NCI-H146 (cell line): ENCODE results near the gene LEPROT.

ENCODE experiments used
- DNase-seq: peaks from one replicate; lab custom pipeline; 2025; lab: John Stamatoyannopoulos, UW

The LEPROT gene

DNA sequence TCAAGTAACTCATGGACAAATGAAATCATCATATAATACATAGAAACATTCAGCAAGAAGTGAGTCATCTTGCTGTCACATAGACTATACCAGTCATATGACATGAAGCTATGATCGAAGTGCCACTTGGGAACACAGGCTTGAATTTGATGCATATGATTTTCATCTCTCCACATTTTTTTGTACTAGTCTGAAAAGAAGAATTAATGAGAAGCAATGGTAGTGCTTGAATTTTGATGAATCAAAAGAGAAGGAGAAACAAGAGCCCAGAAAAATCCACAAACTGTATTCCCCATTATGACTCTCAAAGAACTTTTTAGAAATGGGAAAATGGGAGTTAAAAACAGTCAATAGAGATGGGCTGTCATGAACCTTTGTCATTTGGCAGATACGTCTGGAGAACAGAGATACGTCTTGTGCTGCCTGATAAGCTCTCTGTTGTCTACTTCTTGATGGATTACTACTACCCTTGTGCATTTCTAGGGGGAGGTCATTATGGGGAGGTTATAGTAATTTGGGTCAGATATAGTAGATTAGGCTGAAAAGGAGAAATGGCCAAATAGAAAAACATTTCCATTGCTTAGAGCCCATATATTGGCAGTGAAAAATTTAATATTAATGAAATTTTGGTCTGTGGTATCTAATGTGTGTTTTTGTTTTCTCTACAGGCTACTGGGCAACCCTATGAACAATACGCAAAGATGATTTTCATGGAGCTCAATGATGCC is 8.0 kb upstream of the LEPROT start:
- DNase-seq: no peak

- no peak for DNase-seq
Observed at GRCh38 chr1:65412984-65413375, 7.5 kb upstream of the LEPROT start.

- DNase-seq: no peak
Observed at GRCh38 chr1:65414538-65414937, 5.9 kb upstream of the LEPROT start.

DNA sequence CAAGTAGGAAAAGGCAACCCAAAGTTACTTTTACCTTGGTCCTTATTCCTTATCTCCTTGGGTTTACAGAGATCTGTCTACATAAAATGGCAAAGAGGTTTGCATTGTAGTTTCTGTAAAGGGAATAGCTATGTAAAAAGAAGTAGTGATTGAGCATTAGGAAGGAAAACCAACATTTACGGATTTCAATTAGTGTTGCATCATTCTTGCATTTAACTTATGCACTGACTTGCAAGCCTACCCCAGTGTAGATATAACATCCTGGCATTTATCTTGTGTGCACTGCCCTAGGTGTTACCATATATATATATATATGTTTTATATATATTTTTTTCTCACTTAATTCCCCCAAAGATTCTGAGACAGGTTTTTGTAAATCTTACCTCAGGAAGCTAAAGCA is 3.7 kb upstream of the LEPROT start:
- DNase-seq: no peak

DNA sequence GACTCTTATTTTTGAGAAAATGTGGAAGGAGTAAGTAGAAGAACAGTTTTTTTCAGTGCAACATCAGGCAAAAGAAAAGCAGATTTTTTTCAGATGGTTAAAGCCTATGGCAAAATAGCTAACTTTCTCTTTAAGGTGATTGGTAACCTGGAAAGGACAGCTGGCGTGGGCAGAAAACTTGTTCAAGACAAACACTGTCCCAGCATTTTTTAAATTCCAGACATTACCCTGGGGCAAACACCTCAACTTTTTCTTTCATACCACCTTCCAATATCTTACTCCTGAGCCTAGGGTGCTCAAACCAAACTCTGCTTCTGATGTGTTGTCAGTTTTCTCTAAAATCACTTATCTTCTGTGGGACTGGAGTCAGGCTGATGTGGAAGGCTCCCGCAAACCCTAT is 2.7 kb upstream of the LEPROT start:
- DNase-seq: no peak

DNA sequence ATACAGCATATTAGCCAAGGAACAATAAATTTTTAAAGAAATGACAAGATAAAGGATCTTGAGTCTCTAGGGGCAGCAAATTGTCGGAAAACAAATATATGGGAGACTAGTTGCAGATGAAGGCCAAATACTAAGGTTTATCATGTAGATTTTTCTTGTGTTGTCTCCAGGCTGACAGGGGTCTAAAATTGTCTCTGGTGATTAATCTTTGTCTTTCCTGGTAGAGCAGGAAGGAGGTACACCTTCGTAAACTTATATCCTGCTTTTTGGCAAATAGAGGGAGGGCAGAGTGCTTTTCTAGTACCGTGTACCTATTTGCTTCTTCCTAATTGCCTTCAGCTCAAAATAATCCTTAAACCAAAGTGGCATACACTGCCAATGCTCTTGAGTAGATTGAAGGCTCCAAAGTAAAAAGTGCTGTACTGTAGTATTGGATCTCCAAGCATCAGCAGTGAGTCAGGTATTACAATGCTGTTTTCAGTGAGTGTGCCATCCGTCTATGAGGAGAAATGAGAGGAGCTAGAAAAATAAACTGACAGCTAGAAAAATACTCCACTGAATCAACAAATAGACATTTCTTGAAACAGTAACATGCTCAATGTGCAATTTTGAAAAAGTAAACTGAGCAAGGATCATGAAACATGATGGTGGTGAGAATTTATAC is 1.8 kb upstream of the LEPROT start:
- DNase-seq: no peak

- DNase-seq: peak; percentile 98
Observed at GRCh38 chr1:65419681-65420589, 533 bp upstream of the LEPROT start.

DNA sequence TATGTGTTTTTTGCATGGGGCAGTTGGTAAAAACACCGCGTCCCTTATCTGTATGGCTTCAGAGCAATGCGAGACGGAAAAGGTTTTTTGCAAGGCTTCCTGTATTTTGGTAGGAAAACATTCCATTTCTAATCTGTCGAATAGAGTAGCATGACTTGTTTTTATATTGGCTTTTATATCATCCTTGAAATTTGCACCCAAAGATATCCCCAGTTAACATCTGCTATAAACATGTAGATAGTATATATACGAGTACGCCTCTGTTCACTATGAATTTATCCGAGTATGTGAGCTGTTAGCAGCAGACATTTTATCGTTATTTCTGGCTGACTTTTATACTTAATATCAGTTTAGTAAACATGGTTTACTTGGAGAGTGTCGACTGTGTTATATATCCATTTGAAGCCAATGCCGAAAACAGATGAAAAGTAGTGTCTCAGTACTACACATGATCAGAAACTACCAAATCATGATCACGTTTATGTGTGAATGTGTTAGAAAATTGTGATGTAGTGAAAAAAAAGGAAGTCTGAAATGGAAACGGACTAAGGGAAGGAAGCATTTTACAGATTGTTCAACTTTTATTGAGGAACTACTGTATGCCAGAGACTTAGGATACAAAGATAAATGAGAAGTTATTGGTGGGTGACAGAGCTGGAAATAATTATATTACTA is 1.0 kb downstream of the LEPROT start:
- DNase-seq: peak; percentile 19

GRCh38 chr1:65422241-65423203 is 2.1 kb downstream of the LEPROT start:
- no peak for DNase-seq

- no peak for DNase-seq
Observed at GRCh38 chr1:65423884-65424572, 3.6 kb downstream of the LEPROT start.

- DNase-seq: no peak
Observed at GRCh38 chr1:65424573-65424889, 4.1 kb downstream of the LEPROT start.

GRCh38 chr1:65425006-65425405 is 4.5 kb downstream of the LEPROT start:
- DNase-seq: no peak

GRCh38 chr1:65425697-65426096 is 5.2 kb downstream of the LEPROT start:
- DNase-seq: no peak

DNA sequence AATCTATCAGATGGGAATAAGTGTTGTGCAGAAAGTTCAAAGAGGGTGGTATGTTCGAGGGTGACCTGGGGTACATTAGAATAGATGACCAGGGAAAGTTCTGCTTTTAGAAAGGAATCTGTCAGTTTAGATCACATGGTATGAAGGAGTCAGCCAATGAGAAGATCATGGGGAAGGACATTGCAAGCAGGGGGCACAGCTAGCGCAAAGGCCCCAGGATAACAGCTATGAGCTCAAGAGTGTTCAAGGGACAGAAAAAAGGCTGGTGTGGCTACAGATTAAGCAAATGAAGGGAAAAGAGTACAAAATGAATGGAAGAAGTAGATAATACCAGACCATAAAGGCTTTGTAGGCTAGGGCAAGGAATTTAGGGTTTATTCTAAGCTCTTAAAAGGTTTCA is 8.6 kb downstream of the LEPROT start:
- DNase-seq: no peak

- DNase-seq: no peak
Observed at GRCh38 chr1:65429806-65430205, 9.3 kb downstream of the LEPROT start.

DNA sequence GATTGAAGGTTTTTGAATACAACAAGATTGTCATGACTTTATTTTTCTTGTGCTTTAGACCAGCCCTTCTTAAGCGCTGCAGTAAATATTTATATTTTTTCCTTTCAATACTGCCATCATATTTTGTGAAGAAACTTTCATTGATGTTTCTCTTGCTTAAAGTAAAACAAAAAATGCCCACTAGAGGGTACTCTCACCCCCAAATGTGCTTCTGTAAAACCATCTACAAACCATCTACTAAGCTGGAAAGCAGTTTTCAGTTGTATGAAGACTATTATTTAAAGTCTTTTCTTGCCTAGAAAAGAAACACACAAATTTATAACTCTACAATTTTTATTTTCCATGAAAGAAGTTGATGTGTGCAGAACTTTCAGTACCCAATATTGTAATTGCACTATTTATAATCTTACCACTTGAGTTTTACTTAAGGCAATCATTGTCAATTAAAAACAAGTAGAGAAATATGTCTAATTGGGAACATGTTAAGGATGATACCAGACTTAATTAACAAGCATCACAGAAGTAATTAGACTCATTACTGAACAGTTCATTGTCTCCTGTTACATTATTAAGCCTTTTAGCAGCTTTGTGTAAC is 10.7 kb downstream of the LEPROT start:
- DNase-seq: peak; percentile 5

GRCh38 chr1:65432918-65433317 is 12.4 kb downstream of the LEPROT start:
- no peak for DNase-seq

DNA sequence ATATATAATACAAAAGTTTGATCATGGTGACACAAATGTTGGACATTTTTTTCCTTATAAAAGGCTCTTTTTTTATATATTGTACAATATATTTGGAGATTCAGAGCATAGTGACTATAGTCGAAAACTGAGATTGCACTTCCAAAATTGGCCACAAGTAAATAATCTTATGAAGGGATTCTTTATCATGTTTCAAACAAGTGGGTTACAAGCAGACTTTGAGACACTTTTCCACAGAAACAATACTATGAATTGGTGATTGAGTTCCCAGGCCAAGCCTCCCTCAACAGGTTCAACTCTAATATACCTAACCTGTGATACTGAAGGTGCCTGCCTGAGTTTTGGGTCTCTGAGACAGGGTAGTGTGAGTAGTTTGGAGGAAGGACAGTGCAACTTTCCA is 13.8 kb downstream of the LEPROT start:
- no peak for DNase-seq

GRCh38 chr1:65434760-65435159 is 14.3 kb downstream of the LEPROT start:
- DNase-seq: no peak

- no peak for DNase-seq
Observed at GRCh38 chr1:65435987-65436386, 15.5 kb downstream of the LEPROT start.
